ENCODE results near the gene NIPAL3.

NIPAL3 gene

DNA sequence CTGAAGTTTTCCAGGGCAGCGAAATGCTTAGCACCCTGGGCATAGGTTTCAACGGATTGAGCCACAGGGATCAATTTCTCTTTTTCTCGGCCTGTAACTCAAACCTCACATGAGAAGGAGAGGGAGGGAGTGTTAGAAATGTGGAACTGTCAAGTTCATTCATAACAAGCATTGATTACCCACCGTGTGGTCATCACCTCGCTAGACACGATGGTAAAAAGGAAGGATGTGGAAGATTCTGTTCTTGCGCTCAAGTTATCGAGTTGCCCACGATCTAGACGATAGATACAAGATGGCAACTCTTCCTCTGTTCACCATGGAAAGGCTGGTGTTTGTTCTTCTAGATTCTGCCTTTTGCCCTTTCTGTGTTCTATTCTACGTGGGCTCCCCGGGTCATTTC, 83.0 kb downstream of the NIPAL3 start:
- Mint-ChIP-seq H3K27ac (peak overlapping the region; percentile 72), H3K36me3 (ENCODE audit: low read depth) (peaks cover 3% of the 10 kb centered on the region), H3K9me3 (peaks cover 4% of the 10 kb centered on the region), H3K4me1 (ENCODE audit: low read depth) (peaks cover 44% of the 10 kb centered on the region), H3K27me3 (no peaks in the 10 kb centered on the region), H3K4me3 (peak overlapping the region; percentile 39)

DNA sequence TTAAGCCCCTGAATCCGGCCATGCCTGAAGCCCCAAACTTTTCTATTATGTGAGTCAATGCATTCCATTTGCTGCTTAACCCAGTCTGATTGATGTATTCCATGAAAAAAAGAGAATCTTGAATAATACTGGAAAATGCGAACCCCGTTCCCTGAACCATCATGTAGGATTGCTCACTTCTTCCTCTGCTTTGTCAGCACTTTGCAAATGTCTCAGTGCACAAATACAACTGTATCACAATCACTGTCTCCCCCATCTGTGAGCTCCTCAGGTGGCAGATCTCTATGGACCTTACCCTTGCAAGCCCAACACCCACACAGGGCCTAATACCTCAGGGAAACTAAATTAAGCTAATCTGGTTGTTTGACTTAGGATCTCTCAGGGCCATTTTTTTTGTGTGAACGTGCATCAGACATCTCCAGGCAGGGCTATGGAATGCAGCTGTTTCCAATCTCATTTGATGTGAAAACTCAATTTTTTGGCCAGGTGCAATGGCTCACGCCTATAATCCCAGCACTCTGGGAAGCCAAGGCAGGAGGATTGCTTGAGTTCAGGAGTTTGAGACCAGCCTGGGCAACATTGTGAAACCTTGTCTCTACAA, 84.9 kb downstream of the NIPAL3 start:
- peak overlapping the region; percentile 30 for H3K4me3 Mint-ChIP-seq
- H3K4me1 Mint-ChIP-seq (ENCODE audit: low read depth) = peaks cover 61% of the 10 kb centered on the region
- H3K27ac Mint-ChIP-seq = peak overlapping the region; percentile 90
- peaks cover 13% of the 10 kb centered on the region for H3K36me3 Mint-ChIP-seq (ENCODE audit: low read depth)
- H3K27me3 Mint-ChIP-seq = no peaks in the 10 kb centered on the region
- H3K9me3 Mint-ChIP-seq = peaks cover 4% of the 10 kb centered on the region

DNA sequence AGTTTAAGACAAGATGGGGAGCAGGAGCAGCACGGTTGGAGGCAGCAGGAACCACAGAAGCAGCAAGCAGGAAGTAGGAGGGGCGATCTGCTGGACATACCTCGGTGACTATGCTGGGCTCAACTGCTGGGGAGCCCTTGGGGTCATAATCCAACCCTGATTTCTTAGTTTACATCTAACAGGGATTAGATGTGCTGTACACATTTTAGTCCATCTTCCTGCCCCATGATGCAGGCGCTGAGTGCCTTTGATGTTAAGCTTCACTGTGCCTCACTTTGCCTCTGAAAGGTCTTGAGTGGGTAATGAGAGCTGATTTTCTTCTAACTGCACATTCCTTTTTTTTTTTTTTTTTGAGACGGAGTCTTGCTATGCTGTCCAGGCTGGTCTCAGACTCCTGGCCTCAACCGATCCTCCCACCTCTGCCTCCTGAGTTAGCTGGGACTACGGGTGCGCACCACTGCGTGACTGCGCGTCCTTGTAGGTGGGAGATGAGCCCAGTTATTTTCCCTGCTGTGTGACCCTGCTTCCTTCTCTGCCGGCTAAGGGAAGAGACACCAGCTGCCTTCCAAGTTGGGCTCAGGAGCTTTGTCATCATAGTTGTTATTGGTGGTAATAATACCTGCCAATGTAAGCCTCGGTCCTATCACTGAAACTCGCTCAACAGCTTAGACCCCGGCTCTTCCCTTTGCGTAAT, 85.9 kb downstream of the NIPAL3 start:
- peak overlapping the region; percentile 89 for H3K4me3 Mint-ChIP-seq
- H3K4me1 Mint-ChIP-seq (ENCODE audit: low read depth) = peaks cover 70% of the 10 kb centered on the region
- peaks cover 4% of the 10 kb centered on the region for H3K9me3 Mint-ChIP-seq
- H3K36me3 Mint-ChIP-seq (ENCODE audit: low read depth) = peaks cover 13% of the 10 kb centered on the region
- H3K27me3 Mint-ChIP-seq = no peaks in the 10 kb centered on the region
- H3K27ac Mint-ChIP-seq = peak overlapping the region; percentile 90

DNA sequence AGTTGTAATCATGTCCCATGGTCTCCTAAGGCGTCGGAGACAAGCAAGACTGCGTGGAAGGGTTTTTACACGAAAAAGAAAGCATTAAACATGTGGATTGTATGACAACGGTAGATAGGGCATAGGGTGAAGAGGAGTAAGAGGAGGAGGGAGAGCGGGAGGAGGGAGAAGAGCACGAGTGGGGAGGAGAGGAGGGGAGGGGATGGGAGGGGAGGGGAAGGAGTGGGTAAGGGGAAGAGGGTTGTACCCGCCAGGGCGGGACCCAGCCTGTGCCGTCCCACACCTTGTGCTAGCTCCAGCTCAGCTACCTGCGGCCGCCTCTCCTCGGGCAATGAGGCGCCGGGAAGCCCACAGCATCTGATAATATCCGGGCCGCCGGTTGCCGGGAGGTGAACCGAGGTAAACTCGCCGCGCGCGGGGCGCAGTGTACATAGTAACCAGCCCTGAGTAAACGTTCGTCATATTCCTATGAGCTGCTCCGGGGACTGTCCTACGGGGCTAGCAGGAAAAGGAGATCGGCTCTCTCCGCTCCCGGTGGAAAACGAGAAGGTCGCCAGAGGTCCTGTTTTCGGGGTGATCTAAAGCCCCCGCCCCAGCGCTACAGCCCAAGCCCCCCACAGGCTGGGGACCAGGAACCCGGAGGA, 86.6 kb downstream of the NIPAL3 start:
- peaks cover 4% of the 10 kb centered on the region for H3K9me3 Mint-ChIP-seq
- peaks cover 13% of the 10 kb centered on the region for H3K36me3 Mint-ChIP-seq (ENCODE audit: low read depth)
- peak overlapping the region; percentile 89 for H3K4me3 Mint-ChIP-seq
- H3K27ac Mint-ChIP-seq = peak overlapping the region; percentile 90
- H3K27me3 Mint-ChIP-seq = no peaks in the 10 kb centered on the region
- peaks cover 77% of the 10 kb centered on the region for H3K4me1 Mint-ChIP-seq (ENCODE audit: low read depth)

DNA sequence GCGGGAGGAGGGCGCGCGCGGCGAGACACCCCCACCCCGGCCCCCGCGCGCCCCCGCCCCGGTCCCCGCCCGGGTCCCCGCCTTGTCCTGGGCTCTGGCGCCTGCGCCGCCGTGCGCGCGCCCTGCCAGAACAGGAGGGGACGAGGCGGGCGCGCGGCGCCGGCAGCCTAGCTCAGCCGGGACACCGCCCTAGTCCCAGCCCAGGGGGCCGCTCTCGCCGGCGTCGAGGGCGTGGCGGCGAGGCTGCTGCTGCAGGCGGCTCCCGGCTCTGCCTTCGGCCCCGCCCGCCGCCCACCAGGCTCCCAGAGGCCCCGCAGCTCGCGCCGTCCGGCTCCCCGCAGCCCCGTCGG, 87.1 kb downstream of the NIPAL3 start, which contains the start of gene RCAN3:
RCAN3 (plus strand) TSS at position 128 of the 350 bp plus-strand sequence. CDS start 11,537 bp downstream, outside the sequence.
- Mint-ChIP-seq H3K27ac (peak within 1 kb of the TSS; percentile 99), H3K27me3 (no peaks in the 10 kb centered on the region), H3K4me3 (peak within 1 kb of the TSS; percentile 99), H3K9me3 (peaks cover 4% of the 10 kb centered on the region), H3K4me1 (ENCODE audit: low read depth) (peaks cover 82% of the 10 kb centered on the region), H3K36me3 (ENCODE audit: low read depth) (peaks cover 13% of the 10 kb centered on the region)

DNA sequence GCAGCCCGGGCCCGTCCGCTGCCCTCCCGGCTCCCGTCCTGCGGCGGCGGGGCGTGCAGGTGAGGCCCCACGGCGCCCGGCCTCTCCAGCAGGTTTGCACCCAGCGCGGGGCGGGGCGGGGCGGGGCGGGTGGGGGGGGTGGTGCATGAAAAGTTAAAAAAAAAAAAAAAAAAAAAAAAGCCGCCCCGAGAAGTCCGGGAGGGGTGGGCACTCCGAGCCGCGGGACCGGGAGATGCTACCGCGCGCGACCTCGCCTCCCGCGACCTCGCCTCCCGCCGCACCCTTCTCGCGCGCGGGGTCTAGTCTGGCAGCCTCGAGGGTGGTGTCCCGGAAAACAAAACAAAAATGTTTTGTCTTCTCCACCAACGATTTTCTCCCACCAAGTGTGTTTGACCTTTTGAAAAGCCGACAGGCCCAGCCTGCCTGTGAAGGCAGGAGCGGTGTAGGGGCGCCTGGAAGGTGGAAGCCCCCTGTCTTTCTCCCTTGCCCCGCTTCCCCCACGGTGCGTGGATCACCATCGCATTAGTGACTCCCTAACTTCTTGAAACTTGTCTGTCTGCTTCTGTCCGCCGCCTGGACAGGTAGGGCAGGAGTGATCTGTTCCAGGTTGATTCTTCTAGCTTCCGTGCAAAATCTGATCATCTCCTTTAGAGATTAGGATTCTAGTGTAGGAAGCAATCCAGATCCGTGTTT, 87.6 kb downstream of the NIPAL3 start:
- Mint-ChIP-seq H3K9me3 (peaks cover 4% of the 10 kb centered on the region), H3K4me3 (peak overlapping the region; percentile 99), H3K4me1 (ENCODE audit: low read depth) (peaks cover 84% of the 10 kb centered on the region), H3K27me3 (no peaks in the 10 kb centered on the region), H3K36me3 (ENCODE audit: low read depth) (peaks cover 16% of the 10 kb centered on the region), H3K27ac (peak overlapping the region; percentile 99)

DNA sequence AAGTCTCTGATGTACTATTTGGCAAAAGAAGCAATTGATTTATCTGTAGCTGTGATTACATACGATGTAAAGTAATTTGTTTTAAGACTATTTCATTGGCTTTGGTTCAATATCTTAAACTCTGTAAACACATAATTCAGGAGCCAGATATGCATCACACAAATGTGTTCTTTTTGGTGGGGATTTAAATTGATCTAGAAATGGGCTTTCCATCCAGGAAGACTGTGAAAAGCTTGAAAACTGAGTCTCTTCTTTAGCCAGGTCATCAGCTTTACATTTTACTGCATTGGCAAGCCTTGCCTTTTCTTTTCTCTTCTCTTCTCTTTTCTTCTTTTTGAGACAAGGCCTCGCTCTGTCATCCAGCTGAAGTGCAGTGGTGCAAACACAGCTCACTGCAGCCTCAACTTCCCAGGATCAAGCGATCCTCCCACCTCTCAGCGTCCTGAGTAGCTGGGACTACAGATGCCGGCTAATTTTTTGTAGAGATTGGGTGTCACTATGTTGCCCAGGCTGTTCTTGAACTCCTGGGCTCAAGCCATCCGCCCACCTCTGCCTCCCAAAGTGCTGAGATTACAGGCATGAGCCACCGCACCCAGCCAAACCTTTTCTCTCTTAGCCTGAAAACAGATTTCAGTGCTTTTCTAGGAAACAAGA, 88.4 kb downstream of the NIPAL3 start:
- H3K4me1 Mint-ChIP-seq (ENCODE audit: low read depth) = peaks cover 84% of the 10 kb centered on the region
- no peaks in the 10 kb centered on the region for H3K27me3 Mint-ChIP-seq
- peaks cover 20% of the 10 kb centered on the region for H3K36me3 Mint-ChIP-seq (ENCODE audit: low read depth)
- H3K27ac Mint-ChIP-seq = peak overlapping the region; percentile 99
- peak overlapping the region; percentile 99 for H3K4me3 Mint-ChIP-seq
- H3K9me3 Mint-ChIP-seq = peaks cover 2% of the 10 kb centered on the region

DNA sequence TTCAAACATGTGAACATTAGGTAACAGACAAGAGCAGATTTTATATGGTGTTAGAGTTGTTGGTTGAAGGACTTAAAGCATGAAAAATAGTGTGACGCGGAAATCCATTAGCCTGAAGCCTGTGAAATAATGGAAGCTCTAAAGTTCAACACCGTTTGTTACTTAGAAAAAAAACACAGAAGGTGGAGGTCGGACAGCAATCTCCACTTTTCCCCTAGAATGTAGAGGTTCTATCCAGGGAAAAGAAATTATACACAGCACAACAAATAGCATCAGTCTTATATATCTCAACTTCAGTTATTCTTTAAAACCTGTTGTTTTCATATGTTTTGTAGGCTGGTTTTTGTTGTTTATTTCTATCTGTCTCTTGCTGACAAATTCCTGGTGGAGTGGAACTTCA, 89.0 kb downstream of the NIPAL3 start:
- H3K27me3 Mint-ChIP-seq = no peaks in the 10 kb centered on the region
- H3K36me3 Mint-ChIP-seq (ENCODE audit: low read depth) = peaks cover 26% of the 10 kb centered on the region
- peak overlapping the region; percentile 99 for H3K27ac Mint-ChIP-seq
- peaks cover 84% of the 10 kb centered on the region for H3K4me1 Mint-ChIP-seq (ENCODE audit: low read depth)
- peak overlapping the region; percentile 99 for H3K4me3 Mint-ChIP-seq
- no peaks in the 10 kb centered on the region for H3K9me3 Mint-ChIP-seq

DNA sequence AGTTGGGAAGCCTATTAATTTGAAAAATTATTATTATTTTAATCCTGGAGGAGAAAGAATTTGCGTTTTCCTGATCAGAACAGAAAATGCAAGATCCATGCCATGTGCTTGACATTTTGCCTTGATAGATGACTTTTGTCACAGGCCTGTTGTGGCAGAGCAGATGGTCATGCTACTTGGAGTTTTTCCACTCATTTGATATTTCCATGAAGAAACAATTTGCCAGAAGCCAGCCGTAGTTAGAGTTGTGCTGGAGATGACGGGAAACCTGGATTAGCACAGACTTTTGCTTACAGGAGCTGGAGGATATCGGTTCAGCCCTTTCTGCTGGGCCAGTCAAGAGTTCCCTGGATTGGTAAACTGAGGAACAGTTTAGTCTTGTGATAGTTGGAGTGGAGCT, 90.2 kb downstream of the NIPAL3 start:
- Mint-ChIP-seq H3K27me3 (no peaks in the 10 kb centered on the region), H3K27ac (peak overlapping the region; percentile 83), H3K4me1 (ENCODE audit: low read depth) (peaks cover 85% of the 10 kb centered on the region), H3K9me3 (no peaks in the 10 kb centered on the region), H3K4me3 (peak overlapping the region; percentile 63), H3K36me3 (ENCODE audit: low read depth) (peaks cover 36% of the 10 kb centered on the region)

DNA sequence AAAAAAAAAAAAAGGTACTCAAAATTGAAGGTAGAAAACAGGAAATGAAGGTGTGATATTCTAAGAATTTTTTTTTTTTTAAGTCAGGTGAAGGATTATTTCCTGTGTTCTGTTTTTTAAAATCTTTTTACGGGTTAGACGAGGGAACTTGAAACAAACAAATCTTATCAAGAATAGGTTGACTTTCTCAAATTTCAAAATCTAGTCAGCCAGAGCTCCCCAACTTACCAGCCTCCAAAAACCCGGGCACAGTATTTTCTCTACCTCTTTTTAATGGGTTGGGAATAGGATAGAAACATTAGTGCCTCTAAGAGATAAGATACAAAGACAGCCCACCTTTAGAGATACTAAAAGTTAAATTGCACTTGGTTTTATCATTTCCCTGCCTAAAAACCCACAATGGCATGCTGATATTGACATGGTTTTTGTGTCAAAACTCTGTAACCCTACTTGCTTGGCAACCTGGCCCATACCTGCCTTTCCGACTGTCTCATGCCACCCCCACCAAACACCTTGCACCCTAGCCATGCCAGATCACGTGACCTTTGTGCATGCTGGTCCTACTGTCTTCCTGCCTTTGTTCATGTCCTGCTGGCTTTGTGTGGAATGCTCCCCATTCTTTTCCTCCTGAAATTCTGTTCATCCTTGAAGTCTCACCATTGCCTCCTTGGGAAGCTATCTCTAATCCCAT, 91.2 kb downstream of the NIPAL3 start:
- peak overlapping the region; percentile 63 for H3K4me3 Mint-ChIP-seq
- H3K27me3 Mint-ChIP-seq = no peaks in the 10 kb centered on the region
- peak overlapping the region; percentile 83 for H3K27ac Mint-ChIP-seq
- peaks cover 43% of the 10 kb centered on the region for H3K36me3 Mint-ChIP-seq (ENCODE audit: low read depth)
- no peaks in the 10 kb centered on the region for H3K9me3 Mint-ChIP-seq
- peaks cover 83% of the 10 kb centered on the region for H3K4me1 Mint-ChIP-seq (ENCODE audit: low read depth)

DNA sequence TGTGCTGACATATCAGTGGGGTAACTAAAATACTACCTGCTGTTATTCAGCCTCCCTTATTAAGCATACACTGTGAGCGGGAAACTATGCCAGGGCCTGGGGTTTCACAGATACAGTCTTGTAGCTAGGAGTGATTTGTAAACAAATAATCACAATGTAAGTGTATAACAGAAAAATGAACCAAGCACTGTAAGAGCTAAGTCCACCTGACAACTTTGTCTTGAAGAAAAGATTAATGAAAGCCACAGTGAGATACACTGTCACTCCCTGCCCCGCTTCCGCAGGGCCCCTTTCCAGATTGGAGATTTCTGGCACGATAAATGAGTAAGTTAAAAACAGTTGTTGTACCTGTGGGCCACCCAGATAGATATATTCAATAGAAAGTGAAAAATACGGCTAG, 91.8 kb downstream of the NIPAL3 start:
- H3K27me3 Mint-ChIP-seq = no peaks in the 10 kb centered on the region
- H3K27ac Mint-ChIP-seq = peak overlapping the region; percentile 83
- H3K4me3 Mint-ChIP-seq = peak overlapping the region; percentile 63
- H3K9me3 Mint-ChIP-seq = no peaks in the 10 kb centered on the region
- H3K4me1 Mint-ChIP-seq (ENCODE audit: low read depth) = peaks cover 87% of the 10 kb centered on the region
- H3K36me3 Mint-ChIP-seq (ENCODE audit: low read depth) = peaks cover 44% of the 10 kb centered on the region

DNA sequence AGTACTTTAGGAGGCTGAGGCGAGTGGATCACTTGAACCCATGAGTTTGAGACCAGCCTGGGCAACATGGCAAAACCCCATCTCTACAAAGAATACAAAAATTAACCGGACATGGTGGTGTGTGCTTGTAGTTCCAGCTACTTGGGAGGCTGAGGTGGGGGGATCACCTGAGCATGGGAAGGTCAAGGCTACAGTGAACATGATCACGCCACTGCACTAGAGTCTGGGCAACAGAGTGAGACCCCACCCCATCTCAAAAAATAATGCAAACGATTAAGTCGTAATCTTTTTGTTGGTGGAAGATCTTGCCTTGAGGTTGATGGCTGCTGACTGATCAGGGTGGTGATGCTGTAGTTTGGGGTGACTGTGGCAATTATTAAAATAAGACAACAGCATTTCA, 93.3 kb downstream of the NIPAL3 start:
- Mint-ChIP-seq H3K27me3 (no peaks in the 10 kb centered on the region), H3K36me3 (ENCODE audit: low read depth) (peaks cover 41% of the 10 kb centered on the region), H3K4me3 (no peak overlapping the region), H3K27ac (peak overlapping the region; percentile 53), H3K4me1 (ENCODE audit: low read depth) (peaks cover 91% of the 10 kb centered on the region), H3K9me3 (no peaks in the 10 kb centered on the region)

DNA sequence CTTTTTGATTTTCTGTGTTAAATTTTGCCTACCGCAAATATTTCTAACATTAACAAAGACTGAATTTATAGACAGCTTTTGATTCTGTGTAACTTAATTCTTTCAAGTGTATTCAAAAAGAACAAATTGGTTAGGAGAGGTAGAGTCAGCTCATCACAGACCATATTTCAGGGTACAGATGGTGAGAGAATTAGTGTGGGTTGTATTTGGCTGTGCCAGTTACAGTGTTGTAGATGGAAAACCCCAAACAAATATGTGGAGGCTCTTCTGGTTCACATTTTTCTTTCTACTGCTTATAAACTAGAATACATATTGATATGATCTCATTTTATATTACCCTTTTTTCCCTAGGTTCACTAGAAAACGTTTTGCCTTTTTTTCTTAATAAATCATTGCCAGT, 98.1 kb downstream of the NIPAL3 start:
- H3K27me3 Mint-ChIP-seq = no peaks in the 10 kb centered on the region
- H3K4me1 Mint-ChIP-seq (ENCODE audit: low read depth) = peaks cover 62% of the 10 kb centered on the region
- H3K4me3 Mint-ChIP-seq = no peak overlapping the region
- H3K36me3 Mint-ChIP-seq (ENCODE audit: low read depth) = peaks cover 49% of the 10 kb centered on the region
- H3K27ac Mint-ChIP-seq = no peak overlapping the region
- no peaks in the 10 kb centered on the region for H3K9me3 Mint-ChIP-seq

DNA sequence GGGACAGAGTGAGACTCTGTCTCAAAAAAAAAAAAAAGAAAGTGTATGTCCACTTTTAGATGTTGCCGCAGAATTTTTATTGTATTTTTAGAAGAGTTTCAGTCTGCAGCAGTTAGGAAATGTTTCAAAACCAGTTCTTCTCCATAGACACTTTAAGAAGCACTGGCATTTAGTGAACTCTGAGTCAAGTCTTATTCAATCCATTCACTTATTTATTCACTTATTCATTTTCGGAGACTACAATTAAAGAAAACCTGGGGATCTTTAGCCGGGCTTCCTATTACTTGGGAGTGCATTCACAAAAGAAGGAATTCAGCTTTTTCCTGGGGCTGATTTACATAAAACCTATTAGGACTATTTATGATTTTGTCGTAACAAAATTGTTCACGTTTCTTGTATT, 99.3 kb downstream of the NIPAL3 start:
- Mint-ChIP-seq H3K9me3 (no peaks in the 10 kb centered on the region), H3K4me3 (no peak overlapping the region), H3K27me3 (no peaks in the 10 kb centered on the region), H3K36me3 (ENCODE audit: low read depth) (peaks cover 45% of the 10 kb centered on the region), H3K27ac (no peak overlapping the region), H3K4me1 (ENCODE audit: low read depth) (peaks cover 49% of the 10 kb centered on the region)

Data from stimulated activated naive CD8-positive, alpha-beta T cell treated with anti-CD3 and anti-CD28 coated beads, Interleukin-15, Interleukin-2, amounts not matched to agents 100 ng/mL and 50 ng/mL, for 24 hours (primary cell).